NCI-H345 treated with DMSO at 0.1 percent for 48 hours (cell line): ENCODE data around the gene SETD1B.

Experiments used
- DNase-seq: peaks from one replicate; lab custom pipeline; 2025; ENCODE audit not compliant: unreplicated experiment; lab: John Stamatoyannopoulos, UW

Gene SETD1B

DNA sequence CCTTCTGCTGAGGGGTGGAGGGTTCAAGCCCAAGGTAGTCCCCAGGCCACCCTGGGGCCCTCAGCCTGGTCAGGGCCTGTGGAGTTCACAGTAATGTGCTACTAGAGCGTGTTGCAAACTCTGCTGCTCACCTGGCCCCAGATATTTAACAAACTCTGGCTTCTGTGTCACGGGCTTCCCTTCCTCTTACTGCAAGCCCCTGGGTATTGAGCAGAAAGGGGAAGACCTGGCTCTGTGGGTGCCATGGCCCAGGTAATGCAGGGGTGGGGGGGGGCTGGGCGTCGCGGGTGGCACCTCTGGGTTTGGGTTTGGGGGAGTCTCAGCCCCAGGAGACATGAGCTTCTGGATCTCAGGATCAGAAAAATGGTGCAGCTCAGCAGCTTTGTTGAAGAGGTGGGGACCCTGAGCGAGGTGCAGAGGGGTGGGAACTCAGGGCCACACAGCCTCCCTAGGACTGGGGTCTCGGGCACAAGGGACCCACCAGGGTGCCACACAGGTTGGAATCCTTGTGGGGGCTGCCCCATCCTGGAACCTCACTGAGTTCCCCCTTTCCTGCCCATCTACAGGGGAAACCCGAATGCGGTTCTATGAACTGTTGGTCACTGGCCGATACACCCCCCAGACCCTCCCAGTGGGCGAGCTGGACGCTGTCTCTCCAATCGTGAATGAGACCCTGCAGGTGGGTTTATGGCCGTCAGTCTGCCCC lies 4.0 kb downstream of the SETD1B start:
- no peak for DNase-seq

DNA sequence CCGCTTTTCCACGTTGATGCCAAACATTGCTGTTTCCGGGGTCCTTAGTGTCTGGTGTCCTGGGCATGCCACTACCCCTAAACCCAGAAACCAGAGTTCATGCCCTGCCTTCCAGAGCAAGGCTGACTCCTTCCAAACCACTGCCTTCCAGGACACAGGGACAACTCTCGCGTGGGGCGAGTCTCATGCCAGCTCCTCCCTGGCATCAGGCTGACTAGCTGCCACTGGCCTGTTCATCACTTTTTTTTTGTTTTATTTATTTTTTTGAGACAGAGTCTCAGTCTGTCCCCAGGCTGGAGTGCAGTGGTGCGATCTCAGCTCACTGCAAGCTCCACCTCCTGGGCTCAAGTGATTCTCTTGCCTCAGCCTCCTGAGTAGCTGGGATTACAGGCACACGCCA lies 4.8 kb downstream of the SETD1B start:
- no peak for DNase-seq

DNA sequence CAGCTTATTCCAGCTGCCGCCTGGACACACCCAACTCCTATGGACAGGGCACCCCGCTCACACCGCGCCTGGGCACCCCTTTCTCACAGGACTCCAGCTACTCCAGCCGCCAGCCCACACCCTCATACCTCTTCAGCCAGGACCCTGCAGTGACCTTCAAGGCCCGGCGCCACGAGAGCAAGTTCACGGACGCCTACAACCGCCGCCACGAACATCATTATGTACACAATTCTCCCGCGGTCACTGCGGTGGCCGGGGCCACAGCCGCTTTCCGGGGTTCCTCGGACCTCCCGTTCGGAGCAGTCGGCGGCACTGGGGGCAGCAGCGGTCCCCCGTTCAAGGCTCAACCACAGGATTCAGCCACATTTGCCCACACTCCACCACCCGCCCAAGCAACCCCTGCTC lies 5.9 kb downstream of the SETD1B start:
- no peak for DNase-seq

DNA sequence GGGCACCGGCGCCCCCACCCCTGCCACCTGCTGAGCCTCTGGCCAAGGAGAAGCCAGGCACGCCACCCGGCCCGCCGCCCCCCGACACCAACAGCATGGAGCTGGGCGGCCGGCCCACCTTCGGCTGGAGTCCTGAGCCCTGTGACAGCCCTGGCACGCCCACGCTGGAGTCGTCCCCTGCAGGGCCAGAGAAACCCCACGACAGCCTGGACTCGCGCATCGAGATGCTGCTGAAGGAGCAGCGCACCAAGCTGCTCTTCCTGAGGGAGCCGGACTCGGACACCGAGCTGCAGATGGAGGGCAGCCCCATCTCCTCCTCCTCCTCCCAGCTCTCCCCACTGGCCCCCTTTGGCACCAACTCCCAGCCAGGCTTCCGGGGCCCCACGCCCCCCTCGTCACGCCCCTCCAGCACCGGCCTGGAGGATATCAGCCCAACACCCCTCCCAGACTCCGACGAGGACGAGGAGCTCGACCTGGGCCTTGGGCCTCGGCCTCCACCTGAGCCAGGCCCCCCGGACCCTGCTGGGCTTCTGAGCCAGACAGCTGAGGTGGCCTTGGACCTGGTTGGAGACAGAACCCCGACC lies 6.5 kb downstream of the SETD1B start:
- no peak for DNase-seq

DNA sequence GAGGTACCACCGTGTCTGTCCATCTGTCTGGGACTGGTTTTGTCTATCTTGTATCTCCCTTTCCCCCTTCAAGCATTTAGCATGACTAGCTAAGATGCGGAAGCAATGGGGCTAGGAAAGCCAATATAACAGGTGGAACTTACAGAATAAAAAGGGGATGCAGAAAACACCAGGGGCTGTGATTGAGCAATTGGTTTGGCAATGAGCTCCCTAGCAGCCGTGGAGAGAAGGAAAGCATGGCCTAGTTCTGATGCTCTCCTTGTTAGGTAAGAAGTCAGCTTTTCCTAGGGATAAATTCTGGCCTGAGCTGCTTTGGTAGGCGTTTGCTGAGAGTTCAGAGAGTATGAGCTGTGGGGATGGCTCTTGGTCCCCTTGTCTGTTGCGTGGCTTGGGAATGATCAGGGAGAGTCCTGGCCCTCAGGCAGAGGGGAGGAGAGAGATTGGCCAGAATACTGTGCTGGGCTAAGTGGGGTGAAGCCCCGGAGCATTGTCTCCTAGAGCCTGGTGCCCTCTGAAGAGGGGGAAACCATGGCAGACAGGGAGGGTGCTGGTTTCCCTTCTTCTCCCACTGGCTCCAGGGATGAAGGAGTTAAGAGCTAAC lies 7.1 kb downstream of the SETD1B start:
- no peak for DNase-seq

DNA sequence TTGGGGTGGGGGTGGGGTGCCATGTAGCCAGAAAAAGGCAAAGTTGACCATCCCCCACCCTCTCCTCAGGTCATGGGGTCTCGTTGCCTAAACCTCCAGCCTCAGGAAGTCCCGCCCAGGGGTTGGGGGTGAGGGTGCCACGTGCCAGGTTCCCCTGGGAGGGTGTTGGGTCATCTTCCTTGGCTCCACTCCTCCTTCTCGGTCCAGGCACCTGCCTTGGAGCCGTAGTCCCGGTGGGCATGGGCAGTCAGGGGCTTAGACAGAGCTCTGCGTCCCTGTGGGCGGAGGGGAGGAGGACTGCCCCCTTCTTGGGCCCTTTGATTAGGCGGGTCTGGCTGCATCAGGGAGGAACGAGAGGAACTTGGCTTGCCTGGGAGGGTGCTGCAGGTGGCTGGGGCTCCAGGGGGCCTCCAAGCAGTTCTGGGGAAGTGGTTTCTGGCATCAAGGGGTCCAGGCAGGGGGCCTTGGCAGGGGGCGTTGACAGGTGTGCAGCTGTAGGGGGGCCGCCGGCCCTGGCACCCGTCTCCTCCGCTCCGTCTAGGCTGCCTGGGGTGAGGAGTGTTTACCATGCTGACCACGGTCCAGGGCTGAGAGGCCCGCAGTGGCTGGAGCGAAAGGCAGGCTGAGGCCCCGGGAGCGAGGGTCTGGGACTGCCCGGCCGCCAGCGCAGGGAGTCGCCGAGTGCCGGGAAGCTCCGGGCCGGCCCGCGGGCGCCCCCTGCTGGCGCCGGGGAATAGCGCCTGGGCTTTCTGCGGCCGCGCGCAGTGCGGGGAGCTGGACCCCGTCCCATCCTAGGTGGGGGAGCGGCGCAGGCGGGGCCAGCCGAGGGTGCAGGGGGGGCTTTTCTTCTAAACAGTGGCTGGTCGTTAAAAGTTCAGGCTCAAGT lies 7.9 kb downstream of the SETD1B start:
- peak; percentile 84 for DNase-seq

DNA sequence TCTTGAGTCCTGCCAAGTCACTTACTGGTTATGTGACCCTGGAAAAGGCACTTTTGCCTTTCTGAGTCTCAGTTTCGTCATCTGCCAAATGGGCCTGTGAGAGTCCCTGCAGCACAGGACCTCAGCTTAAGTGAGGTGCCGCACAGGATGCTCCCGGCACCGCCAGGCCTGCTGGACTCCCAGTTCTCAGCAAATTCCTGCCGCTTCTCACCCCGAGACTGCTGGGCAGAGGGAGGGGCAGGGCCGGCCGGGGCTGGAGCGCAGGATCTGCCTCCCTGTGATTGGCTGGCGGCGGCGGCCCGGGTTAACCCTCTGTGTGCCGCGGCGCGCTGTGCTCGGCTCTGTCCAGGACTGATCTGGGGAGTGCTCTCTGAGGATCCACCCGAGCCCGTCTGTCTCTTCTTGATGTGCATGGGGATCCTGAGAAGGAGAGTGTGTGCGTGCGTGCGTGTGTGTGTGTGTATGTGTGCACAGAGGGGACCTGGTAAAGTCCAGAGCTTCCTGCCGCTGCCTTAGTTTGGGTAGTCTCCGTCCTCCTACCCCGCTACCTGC lies 8.6 kb downstream of the SETD1B start:
- DNase-seq = no peak

DNA sequence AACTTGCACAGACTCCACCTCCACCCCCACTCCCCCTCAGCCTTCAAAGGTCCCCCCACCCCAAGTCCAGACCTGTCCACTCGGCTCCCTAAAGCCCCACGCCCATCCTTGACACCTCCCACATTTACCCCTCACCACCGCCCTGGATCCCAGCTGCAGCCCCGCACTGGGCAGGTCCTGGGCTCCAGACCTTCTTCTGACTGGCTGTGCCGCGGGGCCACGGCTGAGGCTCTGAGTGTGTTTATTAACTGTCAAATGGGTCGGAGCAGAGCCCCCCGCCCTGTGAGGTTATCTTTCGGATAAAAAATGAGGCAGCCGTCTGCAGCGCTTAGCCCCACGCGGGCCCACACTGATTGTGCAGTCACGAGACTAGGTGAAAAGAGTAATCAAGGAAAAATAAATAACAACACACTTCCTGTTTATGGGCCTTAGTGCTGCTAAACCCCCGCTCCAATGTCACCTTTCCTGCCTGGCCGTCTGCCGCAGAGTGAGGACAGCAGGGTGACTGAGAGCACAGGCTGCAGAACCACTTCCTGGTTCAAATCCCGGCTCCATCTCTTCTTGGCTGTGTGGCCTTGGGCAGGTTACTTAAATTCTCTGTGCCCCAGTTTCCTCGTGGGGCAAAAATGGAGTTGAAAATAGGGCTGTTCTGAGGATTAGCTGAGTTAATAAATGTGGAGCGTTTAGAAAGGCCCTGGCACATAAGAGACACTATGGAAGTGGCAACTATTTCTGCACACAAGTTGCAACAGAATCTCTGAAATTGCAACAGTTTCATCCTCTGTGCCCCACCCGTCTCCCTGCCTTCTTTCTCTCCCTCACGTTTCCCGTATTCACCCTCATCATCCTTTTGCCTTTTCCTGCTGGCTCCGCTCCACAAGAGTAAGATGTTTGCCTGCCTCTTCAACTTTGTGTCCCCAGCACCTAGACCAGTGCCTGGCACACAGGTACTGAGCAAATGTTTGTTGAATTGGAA lies 9.4 kb downstream of the SETD1B start:
- no peak for DNase-seq

DNA sequence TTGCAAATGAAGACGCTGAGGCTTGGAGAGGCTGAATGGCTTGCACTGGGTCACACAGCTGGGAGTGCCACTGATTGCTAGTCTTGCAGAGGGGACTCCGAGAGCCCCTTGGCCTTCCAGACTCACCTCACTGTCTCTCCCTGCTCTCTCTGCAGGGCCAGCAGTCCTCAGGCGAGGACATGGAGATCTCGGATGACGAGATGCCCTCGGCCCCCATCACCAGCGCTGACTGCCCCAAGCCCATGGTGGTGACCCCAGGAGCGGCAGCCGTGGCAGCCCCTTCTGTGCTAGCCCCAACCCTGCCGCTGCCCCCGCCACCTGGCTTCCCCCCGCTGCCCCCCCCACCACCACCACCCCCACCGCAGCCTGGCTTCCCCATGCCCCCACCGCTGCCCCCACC lies 10.1 kb downstream of the SETD1B start:
- DNase-seq = no peak

DNA sequence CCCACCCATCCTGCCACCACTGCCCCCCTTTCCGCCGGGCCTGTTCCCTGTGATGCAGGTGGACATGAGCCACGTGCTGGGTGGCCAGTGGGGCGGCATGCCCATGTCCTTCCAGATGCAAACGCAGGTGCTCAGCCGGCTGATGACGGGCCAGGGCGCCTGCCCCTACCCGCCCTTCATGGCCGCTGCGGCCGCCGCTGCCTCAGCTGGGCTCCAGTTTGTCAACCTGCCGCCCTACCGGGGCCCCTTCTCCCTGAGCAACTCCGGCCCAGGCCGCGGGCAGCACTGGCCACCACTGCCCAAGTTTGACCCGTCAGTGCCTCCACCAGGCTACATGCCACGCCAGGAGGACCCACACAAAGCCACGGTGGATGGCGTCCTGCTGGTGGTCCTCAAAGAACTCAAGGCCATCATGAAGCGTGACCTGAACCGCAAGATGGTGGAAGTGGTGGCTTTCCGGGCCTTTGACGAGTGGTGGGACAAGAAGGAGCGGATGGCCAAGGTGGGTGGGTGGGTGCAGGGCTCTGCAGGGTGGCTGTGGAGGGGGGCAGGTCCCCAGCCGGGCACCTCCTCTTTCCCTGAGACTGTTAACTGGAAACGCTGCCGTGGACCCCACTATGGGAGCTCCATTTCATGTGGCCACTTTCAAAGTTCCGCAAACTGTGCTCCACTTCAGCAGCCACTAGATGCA lies 10.8 kb downstream of the SETD1B start:
- DNase-seq = no peak

DNA sequence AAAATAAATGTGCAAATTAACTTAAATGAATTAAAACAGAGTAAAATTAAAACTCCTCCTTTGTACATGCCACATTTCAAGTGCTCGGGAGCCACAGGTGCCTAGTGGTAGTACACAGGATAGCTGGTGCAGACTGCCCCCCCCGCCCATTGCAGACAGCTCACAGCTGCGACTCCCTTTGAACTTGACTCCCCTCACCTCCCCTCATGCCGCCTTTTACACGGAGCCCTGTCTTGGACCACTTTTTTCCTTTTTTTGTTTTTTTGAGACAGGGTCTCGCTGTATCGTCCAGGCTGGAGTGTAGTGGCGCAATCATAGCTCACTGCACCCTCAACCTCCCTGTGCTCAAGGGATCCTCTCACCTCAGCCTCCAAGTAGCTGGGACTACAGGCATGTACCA lies 11.5 kb downstream of the SETD1B start:
- DNase-seq = no peak

DNA sequence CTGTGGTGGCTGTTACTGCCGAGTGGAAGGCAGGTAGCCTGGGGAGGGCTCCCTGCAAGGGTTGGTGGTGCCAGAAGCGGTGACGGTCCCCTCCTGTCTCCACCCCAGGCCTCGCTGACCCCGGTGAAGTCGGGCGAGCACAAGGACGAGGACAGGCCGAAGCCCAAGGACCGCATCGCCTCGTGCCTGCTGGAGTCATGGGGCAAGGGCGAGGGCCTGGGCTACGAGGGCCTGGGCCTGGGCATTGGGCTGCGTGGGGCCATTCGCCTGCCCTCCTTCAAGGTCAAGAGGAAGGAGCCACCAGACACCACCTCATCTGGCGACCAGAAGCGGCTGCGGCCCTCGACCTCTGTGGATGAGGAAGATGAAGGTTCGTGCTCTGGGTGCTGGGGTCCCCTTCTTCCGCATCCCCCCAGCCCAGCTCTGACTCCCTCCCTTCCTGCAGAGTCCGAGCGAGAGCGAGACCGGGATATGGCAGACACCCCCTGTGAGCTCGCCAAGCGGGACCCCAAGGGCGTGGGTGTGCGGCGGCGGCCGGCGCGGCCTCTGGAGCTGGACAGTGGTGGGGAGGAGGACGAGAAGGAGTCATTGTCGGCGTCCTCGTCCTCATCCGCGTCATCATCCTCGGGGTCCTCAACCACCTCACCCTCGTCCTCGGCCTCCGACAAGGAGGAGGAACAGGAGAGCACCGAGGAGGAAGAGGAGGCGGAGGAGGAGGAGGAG lies 13.3 kb downstream of the SETD1B start:
- no peak for DNase-seq

DNA sequence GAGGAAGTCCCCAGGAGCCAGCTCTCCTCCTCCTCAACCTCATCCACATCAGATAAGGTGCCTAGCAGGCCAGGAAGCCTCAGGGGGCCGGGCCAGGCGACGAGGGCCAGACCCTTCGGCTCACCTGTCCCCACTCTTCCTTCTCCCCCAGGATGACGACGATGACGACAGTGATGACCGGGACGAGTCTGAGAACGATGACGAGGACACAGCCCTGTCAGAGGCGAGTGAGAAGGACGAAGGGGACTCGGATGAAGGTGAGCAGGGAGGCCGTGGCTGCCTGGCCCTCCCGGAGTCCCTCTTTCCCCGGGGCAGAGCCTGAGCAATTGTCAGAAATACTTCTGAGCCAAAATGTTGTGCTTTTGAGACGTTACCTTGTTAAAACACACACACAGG lies 13.8 kb downstream of the SETD1B start:
- no peak for DNase-seq

DNA sequence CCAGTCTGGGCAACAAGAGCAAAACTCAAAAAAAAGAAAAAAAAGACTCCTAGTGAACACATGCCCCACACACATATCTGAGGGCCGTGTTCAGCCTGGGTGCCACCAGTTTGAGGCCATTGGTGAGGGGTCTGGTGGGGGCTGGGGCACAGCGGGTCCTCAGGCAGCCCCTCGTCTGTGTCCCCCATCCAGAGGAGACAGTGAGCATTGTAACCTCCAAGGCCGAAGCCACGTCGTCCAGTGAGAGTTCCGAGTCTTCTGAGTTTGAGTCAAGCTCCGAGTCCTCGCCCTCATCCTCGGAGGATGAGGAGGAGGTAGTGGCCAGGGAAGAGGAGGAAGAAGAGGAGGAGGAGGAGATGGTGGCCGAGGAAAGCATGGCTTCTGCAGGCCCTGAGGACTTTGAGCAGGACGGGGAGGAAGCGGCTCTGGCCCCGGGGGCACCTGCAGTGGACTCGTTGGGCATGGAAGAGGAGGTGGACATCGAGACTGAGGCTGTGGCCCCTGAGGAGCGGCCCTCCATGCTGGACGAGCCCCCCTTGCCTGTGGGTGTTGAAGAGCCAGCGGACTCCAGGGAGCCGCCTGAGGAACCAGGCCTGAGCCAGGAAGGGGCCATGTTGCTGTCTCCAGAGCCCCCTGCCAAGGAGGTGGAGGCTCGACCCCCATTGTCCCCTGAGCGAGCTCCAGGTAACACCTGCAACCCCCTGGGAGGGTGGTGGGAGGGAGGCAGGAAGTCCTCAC lies 15.6 kb downstream of the SETD1B start:
- no peak for DNase-seq

DNA sequence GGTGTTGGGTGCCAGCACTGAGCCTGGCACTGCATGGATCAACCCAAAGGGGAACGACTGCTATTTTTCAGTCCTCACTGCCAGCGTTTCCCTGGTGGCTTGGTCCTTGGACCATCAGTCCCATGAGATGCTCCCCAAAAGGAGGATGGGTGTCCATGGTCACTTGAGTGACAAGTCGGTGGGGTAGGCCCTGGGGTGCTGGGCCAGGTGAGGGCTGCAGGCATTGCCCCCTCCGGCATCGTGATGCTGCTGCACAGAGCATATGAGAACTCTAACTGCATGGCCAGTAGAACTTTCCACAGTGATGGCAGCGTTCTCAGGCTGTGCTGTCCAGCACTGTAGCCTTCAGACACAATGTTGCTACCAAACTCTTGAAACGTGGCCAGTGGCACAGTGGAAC lies 16.2 kb downstream of the SETD1B start:
- DNase-seq = no peak

DNA sequence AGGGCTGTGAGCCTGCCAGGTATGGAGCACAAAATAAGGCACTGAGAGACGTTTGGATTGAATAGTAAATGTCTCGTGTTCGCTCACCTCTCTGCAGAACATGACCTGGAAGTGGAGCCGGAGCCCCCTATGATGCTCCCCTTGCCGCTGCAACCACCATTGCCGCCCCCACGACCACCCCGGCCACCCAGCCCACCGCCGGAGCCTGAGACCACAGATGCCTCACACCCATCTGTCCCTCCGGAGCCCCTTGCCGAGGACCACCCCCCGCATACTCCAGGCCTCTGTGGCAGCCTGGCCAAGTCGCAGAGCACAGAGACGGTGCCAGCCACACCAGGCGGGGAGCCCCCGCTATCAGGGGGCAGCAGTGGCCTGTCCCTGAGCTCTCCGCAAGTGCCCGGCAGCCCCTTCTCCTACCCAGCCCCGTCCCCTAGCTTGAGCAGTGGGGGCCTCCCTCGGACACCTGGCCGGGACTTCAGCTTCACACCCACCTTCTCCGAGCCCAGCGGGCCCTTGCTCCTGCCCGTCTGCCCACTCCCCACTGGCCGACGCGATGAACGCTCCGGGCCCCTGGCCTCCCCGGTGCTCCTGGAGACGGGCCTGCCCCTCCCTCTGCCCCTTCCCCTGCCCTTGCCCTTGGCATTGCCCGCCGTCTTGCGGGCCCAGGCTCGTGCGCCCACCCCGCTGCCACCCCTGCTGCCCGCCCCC lies 18.7 kb downstream of the SETD1B start:
- DNase-seq = no peak

DNA sequence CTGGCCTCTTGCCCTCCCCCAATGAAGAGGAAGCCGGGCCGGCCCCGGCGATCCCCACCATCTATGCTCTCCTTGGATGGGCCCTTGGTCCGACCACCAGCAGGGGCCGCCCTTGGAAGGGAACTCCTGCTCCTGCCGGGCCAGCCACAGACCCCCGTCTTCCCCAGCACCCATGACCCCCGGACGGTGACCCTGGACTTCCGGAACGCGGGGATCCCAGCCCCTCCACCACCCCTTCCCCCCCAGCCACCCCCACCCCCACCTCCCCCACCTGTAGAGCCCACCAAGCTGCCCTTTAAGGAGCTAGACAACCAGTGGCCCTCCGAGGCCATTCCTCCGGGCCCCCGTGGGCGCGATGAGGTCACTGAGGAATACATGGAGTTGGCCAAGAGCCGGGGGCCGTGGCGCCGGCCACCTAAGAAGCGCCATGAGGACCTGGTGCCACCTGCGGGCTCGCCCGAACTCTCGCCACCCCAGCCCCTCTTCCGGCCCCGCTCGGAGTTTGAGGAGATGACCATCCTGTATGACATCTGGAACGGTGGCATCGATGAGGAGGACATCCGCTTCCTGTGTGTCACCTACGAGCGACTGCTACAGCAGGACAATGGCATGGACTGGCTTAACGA lies 19.4 kb downstream of the SETD1B start:
- no peak for DNase-seq
